Measurements from ENCODE around the gene NCOA3.

The NCOA3 gene

DNA sequence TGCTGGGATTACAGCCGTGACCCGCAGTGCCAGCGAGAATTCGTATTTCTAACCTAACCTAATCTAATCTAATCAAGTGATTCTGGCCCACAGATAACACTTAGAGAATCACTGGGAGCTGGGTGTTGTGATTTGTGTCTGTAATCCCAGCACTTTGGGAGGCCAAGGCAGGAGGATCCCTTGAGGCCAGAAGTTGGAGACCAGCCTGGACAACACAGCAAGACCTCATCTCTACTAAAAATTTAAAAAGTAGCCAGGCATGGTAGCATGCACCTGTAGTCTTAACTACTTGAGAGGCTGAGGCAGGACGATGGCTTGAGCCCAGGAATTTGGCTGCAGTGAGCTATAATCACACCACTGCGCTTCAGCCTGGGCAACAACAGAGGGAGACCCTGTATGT is 21.4 kb upstream of the NCOA3 start:
- TF ChIP-seq, protein P1, sequence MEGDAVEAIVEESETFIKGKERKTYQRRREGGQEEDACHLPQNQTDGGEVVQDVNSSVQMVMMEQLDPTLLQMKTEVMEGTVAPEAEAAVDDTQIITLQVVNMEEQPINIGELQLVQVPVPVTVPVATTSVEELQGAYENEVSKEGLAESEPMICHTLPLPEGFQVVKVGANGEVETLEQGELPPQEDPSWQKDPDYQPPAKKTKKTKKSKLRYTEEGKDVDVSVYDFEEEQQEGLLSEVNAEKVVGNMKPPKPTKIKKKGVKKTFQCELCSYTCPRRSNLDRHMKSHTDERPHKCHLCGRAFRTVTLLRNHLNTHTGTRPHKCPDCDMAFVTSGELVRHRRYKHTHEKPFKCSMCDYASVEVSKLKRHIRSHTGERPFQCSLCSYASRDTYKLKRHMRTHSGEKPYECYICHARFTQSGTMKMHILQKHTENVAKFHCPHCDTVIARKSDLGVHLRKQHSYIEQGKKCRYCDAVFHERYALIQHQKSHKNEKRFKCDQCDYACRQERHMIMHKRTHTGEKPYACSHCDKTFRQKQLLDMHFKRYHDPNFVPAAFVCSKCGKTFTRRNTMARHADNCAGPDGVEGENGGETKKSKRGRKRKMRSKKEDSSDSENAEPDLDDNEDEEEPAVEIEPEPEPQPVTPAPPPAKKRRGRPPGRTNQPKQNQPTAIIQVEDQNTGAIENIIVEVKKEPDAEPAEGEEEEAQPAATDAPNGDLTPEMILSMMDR (IDR thresholded peaks at IDR 0.05; ENCODE audit: low read depth, low read length) = no peak
- no peak for DNase-seq (ENCODE audit: extremely low read depth, low read depth)

DNA sequence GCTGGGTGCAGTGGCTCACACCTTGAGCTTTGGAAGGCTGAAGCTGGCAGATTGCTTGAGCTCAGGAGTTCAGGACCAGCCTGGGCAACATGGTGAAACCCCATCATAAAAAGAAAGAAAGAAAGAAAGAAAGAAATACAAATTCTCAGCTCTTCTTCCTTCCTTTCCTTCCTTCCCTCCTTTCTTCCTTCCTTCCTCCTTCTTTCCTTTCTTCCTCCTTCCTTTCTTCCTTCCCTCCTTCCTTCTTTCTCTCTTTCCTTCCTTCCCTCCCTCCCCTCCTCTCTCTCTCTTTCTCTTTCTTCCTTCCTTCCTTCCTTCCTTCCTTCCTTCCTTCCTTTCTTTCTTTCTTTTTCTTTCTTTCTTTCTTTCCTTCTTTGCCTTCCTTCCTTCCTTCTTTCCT is 21.0 kb upstream of the NCOA3 start:
- DNase-seq (ENCODE audit: extremely low read depth, low read depth) = no peak
- TF ChIP-seq, protein P1 (IDR thresholded peaks at IDR 0.05; ENCODE audit: low read depth, low read length) = no peak

DNA sequence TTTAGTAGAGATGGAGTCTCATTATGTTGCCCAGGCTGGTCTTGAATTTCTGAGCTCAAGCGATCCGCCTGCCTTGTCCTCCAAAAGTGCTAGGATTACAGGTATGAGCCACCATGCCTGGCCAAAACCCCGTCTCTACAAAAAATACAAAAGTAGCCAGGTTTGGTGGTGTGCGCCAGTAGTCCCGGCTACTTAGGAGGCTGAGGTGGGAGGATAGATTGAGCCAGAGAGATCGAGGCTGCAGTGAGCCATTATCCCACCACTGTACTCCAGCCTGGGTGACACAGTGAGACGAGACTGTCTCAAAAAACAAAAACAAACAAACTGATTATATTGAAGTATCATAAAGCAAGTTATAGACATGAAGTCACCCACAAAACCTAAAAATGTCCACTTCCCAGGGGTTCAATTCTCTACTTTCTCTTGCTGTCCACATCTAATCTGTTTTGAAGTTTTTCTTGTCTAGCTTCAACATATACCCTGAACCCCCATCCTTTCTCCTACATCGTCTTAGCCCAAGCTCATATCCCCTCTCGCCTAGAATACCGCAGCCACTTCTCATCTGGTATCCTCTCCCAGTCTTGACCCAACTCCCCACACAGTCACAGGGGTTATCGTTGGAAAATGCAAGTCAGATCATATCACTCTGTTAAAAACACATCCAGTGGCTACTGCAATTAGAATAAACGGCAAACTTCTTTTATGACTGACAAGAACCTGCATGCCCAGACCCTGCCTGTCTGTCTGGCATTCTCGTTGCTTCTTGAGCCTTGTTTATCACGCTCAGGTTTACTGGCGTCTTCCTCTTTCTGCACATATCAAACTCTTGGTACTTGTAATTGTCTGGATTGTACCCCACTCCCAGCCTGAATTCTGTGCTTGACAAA is 20.1 kb upstream of the NCOA3 start:
- DNase-seq (ENCODE audit: extremely low read depth, low read depth) = no peak
- TF ChIP-seq, protein P1 (IDR thresholded peaks at IDR 0.05; ENCODE audit: low read depth, low read length) = no peak

DNA sequence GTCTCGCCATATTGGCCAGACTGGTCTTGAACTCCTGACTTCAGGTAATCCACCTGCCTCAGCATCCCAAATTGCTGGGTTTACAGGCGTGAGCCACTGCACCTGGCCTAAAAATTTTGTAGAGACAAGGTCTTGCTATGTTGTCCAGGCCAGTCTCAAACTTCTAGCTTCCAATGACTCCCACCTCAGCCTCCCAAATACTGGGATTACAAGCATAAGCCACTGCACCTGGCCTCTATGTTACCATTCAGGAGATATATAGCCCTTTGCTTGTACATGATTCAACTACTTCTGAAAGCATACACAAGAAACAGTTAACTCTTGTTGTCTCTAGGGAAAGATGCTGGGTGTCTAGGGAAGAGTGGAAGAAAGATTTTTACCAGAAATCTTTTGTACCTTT is 19.0 kb upstream of the NCOA3 start:
- TF ChIP-seq, protein P1 (IDR thresholded peaks at IDR 0.05; ENCODE audit: low read depth, low read length) = no peak
- DNase-seq (ENCODE audit: extremely low read depth, low read depth) = no peak

DNA sequence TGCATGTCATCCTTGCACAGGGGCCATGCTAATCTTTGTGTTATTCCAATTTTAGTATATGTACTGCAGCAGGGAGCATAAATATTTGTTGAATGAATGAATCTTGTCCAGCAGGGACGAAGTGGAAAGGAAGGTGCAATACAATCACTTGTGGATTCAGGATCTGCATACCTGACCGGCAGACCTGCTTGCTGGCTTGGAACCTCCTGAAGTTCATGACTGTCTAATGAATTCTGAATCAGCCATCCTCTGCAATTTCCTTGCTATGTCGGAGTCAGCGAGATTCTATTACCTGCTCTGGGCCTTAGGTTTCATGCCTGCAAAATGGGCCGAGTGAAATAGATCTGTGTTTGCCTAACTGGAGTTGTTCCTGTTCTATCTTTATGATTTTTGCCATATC is 17.4 kb upstream of the NCOA3 start:
- no peak for DNase-seq (ENCODE audit: extremely low read depth, low read depth)
- TF ChIP-seq, protein P1 (IDR thresholded peaks at IDR 0.05; ENCODE audit: low read depth, low read length) = no peak

DNA sequence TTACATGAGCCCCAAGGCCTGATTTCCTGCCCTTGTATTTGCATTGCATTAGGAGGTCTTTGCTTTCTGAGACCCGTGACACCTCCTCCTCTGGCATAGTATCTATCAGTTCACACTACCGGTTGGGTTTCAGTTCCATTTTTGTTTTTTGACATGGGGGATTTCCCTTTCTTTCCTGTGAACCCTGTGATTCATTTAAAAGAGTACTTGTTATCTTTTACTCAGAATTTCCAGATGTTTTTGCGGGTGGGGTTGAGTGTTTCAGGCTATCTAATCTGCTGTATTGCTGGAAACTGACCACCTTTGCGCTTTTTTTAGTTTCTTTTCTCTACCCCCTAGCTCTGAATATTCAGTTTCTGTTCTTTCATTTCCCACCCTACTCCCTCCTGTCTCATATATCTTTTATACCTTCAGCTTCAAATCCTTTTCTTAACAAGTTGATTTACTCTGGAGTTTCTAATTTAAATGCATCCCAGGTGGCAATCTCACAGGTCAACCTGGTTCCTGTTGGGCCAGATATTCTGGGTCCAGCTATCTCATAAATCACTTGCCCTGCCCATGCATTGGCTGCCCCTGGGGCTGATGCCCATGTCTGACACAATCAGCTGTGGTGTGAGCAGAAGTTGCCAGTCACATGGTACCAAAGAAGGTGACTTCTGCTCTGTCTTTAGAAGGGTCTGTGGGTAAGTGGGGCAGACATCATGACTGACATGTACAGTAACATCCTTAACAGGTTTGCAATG is 14.3 kb upstream of the NCOA3 start:
- TF ChIP-seq, protein P1 (IDR thresholded peaks at IDR 0.05; ENCODE audit: low read depth, low read length) = no peak
- DNase-seq (ENCODE audit: extremely low read depth, low read depth) = no peak

DNA sequence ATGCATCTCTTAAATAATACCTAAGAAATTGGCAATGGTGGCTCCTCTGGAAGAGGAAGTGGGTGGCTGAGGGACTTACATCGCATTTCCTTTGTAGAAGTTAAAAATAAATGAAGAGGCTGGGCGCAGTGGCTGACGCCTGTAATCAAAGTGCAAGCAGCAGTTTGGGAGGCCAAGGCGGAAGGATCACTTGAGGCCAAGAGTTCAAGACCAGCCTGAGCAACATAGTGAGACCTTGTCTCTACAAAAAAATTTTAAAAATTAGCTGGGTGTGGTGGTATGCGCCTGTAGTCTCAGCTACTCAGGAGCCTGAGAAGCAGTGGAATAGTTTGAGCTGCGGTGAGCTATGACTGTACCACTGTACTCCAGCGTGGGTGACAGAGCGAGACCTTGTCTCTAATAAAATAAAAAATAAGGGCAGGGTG is 12.2 kb upstream of the NCOA3 start:
- no peak for DNase-seq (ENCODE audit: extremely low read depth, low read depth)
- TF ChIP-seq, protein P1 (IDR thresholded peaks at IDR 0.05; ENCODE audit: low read depth, low read length) = no peak

All from AG09319 (cell line).